ENCODE results near the gene TAF13.
"Not testable (repeated sequence)": the region's sequence is repeated elsewhere in the genome, so short reads cannot be mapped to it uniquely, and the experiment has no call there.

GRCh38 chr1:109052145-109052544, 23.7 kb downstream of the TAF13 start:
- not testable (repeated sequence) for TF ChIP-seq NFRKB (IDR thresholded peaks at IDR 0.05); FOXK2 (IDR thresholded peaks at IDR 0.05); FOXA1 (IDR thresholded peaks at IDR 0.05); BHLHE40 (IDR thresholded peaks at IDR 0.05; ENCODE audit: borderline replicate concordance)

Measured in HEK293T (cell line).